ENCODE data around the gene CCDC171. TPM values are rescaled to one million over a fixed set of nuclear protein-coding genes. Genes with fewer than 3 reads are reported as not detected.

The CCDC171 gene
- total and polyA plus RNA-seq, 10 of the 15 experiments (the other 5 are each of a cell fraction or from before 2014, with no cell fraction given) = 1.00 to 7.2 (median 2.8) TPM

GRCh38 chr9:15529566-15530324 is 23.1 kb upstream of the CCDC171 start (continued):
- TF ChIP-seq, protein P1, sequence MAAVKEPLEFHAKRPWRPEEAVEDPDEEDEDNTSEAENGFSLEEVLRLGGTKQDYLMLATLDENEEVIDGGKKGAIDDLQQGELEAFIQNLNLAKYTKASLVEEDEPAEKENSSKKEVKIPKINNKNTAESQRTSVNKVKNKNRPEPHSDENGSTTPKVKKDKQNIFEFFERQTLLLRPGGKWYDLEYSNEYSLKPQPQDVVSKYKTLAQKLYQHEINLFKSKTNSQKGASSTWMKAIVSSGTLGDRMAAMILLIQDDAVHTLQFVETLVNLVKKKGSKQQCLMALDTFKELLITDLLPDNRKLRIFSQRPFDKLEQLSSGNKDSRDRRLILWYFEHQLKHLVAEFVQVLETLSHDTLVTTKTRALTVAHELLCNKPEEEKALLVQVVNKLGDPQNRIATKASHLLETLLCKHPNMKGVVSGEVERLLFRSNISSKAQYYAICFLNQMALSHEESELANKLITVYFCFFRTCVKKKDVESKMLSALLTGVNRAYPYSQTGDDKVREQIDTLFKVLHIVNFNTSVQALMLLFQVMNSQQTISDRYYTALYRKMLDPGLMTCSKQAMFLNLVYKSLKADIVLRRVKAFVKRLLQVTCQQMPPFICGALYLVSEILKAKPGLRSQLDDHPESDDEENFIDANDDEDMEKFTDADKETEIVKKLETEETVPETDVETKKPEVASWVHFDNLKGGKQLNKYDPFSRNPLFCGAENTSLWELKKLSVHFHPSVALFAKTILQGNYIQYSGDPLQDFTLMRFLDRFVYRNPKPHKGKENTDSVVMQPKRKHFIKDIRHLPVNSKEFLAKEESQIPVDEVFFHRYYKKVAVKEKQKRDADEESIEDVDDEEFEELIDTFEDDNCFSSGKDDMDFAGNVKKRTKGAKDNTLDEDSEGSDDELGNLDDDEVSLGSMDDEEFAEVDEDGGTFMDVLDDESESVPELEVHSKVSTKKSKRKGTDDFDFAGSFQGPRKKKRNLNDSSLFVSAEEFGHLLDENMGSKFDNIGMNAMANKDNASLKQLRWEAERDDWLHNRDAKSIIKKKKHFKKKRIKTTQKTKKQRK (IDR thresholded peaks at IDR 0.05; ENCODE audit: low read depth, low read length) = no peak
- no peak for TF ChIP-seq NR2C1 (IDR thresholded peaks at IDR 0.05)
- TF ChIP-seq MYC (IDR thresholded peaks at IDR 0.05; ENCODE audit: insufficient read depth, insufficient read length, insufficient replicate concordance, low read length, severe bottlenecking) = no peak
- TF ChIP-seq MEF2A (IDR thresholded peaks at IDR 0.05; ENCODE audit: insufficient read depth, low read depth, low read length) = 0 out of 2 replicates have a peak, but pooled peaks have one; percentile 35
- peak; percentile 2 for TF ChIP-seq SIX5 (IDR thresholded peaks at IDR 0.05; ENCODE audit: low read depth, low read length, severe bottlenecking)
- TF ChIP-seq, protein P2, sequence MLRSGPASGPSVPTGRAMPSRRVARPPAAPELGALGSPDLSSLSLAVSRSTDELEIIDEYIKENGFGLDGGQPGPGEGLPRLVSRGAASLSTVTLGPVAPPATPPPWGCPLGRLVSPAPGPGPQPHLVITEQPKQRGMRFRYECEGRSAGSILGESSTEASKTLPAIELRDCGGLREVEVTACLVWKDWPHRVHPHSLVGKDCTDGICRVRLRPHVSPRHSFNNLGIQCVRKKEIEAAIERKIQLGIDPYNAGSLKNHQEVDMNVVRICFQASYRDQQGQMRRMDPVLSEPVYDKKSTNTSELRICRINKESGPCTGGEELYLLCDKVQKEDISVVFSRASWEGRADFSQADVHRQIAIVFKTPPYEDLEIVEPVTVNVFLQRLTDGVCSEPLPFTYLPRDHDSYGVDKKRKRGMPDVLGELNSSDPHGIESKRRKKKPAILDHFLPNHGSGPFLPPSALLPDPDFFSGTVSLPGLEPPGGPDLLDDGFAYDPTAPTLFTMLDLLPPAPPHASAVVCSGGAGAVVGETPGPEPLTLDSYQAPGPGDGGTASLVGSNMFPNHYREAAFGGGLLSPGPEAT (IDR thresholded peaks at IDR 0.05; ENCODE audit: low read depth) = peak; percentile 91
- TF ChIP-seq SMARCA5 (IDR thresholded peaks at IDR 0.05) = no peak
- TF ChIP-seq MLLT1 (IDR thresholded peaks at IDR 0.05) = 0 out of 2 replicates have a peak, but pooled peaks have one; percentile 48
- TF ChIP-seq NRF1 (conservative IDR thresholded peaks at IDR 0.05; ENCODE audit: low read depth, low read length) = no peak
- peak; percentile 60; the same call in 1 of the 2 replicates for TF ChIP-seq SPI1 (IDR thresholded peaks at IDR 0.05; ENCODE audit: borderline replicate concordance, insufficient read depth, low read depth, low read length)
- TF ChIP-seq, protein P3, sequence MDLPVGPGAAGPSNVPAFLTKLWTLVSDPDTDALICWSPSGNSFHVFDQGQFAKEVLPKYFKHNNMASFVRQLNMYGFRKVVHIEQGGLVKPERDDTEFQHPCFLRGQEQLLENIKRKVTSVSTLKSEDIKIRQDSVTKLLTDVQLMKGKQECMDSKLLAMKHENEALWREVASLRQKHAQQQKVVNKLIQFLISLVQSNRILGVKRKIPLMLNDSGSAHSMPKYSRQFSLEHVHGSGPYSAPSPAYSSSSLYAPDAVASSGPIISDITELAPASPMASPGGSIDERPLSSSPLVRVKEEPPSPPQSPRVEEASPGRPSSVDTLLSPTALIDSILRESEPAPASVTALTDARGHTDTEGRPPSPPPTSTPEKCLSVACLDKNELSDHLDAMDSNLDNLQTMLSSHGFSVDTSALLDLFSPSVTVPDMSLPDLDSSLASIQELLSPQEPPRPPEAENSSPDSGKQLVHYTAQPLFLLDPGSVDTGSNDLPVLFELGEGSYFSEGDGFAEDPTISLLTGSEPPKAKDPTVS (IDR thresholded peaks at IDR 0.05; ENCODE audit: low read depth, low read length) = no peak
- TF ChIP-seq, protein P4, sequence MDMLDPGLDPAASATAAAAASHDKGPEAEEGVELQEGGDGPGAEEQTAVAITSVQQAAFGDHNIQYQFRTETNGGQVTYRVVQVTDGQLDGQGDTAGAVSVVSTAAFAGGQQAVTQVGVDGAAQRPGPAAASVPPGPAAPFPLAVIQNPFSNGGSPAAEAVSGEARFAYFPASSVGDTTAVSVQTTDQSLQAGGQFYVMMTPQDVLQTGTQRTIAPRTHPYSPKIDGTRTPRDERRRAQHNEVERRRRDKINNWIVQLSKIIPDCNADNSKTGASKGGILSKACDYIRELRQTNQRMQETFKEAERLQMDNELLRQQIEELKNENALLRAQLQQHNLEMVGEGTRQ (IDR thresholded peaks at IDR 0.05; ENCODE audit: borderline replicate concordance, low read depth, low read length) = peak; percentile 52; the same call in 1 of the 2 replicates
- no peak for TF ChIP-seq YBX1 (IDR thresholded peaks at IDR 0.05)
- peak; percentile 67; the same call in 1 of the 2 replicates for TF ChIP-seq CREM (IDR thresholded peaks at IDR 0.05; ENCODE audit: low read depth)
- TF ChIP-seq TBL1XR1 (IDR thresholded peaks at IDR 0.05; ENCODE audit: low read depth, low read length) = peak; percentile 79; the same call in 1 of the 2 replicates
- no peak for TF ChIP-seq STAT1 (conservative IDR thresholded peaks at IDR 0.05)
- TF ChIP-seq MEF2B (IDR thresholded peaks at IDR 0.05; ENCODE audit: partially characterized antibody, poor library complexity, severe bottlenecking) = peak; percentile 79
- TF ChIP-seq WRNIP1 (IDR thresholded peaks at IDR 0.05; ENCODE audit: borderline replicate concordance, low read depth, low read length) = no peak
- 0 out of 2 replicates have a peak, but pooled peaks have one; percentile 33 for TF ChIP-seq MYB (IDR thresholded peaks at IDR 0.05; ENCODE audit: borderline replicate concordance, low read depth, low read length)
- peak; percentile 27 for TF ChIP-seq SP1 (IDR thresholded peaks at IDR 0.05; ENCODE audit: low read depth, low read length)

Measured in GM12878 (cell line).